ENCODE results near the gene LPCAT1.

GRCh38 chr5:1481266-1481958 lies 42.3 kb downstream of the LPCAT1 start:
- no peak for TF ChIP-seq EZH2 (IDR thresholded peaks at IDR 0.05; ENCODE audit: borderline replicate concordance)
- TF ChIP-seq CTCF (IDR thresholded peaks at IDR 0.05; ENCODE audit: poor library complexity) = no peak
- no peak for TF ChIP-seq EZH2phosphoT487 (IDR thresholded peaks at IDR 0.05; ENCODE audit: low read depth, severe bottlenecking, unreplicated experiment)
